NCI-H1436 treated with DMSO at 0.1 percent for 48 hours (cell line): Measurements from ENCODE around the gene SLC25A6.
"Not testable (repeated sequence)": the region's sequence is repeated elsewhere in the genome, so short reads cannot be mapped to it uniquely, and the experiment has no call there.

ENCODE experiments used
- DNase-seq: peaks from one replicate; lab custom pipeline; 2025; lab: John Stamatoyannopoulos, UW

Gene SLC25A6

GRCh38 chrX:1391707-1392375, at the start of gene SLC25A6:
SLC25A6 (minus strand) TSS chrX:1392113; CDS start chrX:1392009, 104 bp downstream.
- DNase-seq = no peak

- DNase-seq = no peak
These were observed 48.6 kb upstream of the SLC25A6 start for GRCh38 chrX:1440506-1440905.

GRCh38 chrX:1435241-1435895, 43.5 kb upstream of the SLC25A6 start:
- DNase-seq = no peak

- no peak for DNase-seq
These were observed 42.9 kb upstream of the SLC25A6 start for GRCh38 chrX:1434871-1435240.

GRCh38 chrX:1433646-1434357, 41.9 kb upstream of the SLC25A6 start:
- DNase-seq = no peak

- no peak for DNase-seq
These were observed 38.5 kb upstream of the SLC25A6 start for GRCh38 chrX:1430451-1430850.

GRCh38 chrX:1427756-1428155, 35.8 kb upstream of the SLC25A6 start:
- DNase-seq = no peak

- DNase-seq = not testable (repeated sequence)
These were observed 34.4 kb upstream of the SLC25A6 start for GRCh38 chrX:1426321-1426720.

- no peak for DNase-seq
These were observed 33.5 kb upstream of the SLC25A6 start for GRCh38 chrX:1425381-1425780.

GRCh38 chrX:1424147-1424851, 32.4 kb upstream of the SLC25A6 start:
- DNase-seq = no peak

GRCh38 chrX:1423215-1423614, 31.3 kb upstream of the SLC25A6 start:
- no peak for DNase-seq

GRCh38 chrX:1422135-1422465, 30.2 kb upstream of the SLC25A6 start:
- DNase-seq = no peak

- DNase-seq = no peak
These were observed 29.7 kb upstream of the SLC25A6 start for GRCh38 chrX:1421433-1422134.

- no peak for DNase-seq
These were observed 28.5 kb upstream of the SLC25A6 start for GRCh38 chrX:1420371-1420770.

- no peak for DNase-seq
These were observed 27.8 kb upstream of the SLC25A6 start for GRCh38 chrX:1419545-1420355.

- DNase-seq = no peak
These were observed 27.1 kb upstream of the SLC25A6 start for GRCh38 chrX:1418901-1419544.

- no peak for DNase-seq
These were observed 26.2 kb upstream of the SLC25A6 start for GRCh38 chrX:1417921-1418771.

GRCh38 chrX:1416965-1417760, 25.2 kb upstream of the SLC25A6 start:
- no peak for DNase-seq

GRCh38 chrX:1416327-1416784, 24.4 kb upstream of the SLC25A6 start:
- DNase-seq = no peak
